ENCODE results near the gene ENOPH1.

ENOPH1 gene

GRCh38 chr4:82415922-82416365 lies 14.4 kb upstream of the ENOPH1 start:
- no peak overlapping the region for H3K9ac ChIP-seq (ENCODE audit: low read length)
- no peak overlapping the region for H3K27ac ChIP-seq (ENCODE audit: low read depth, low read length)

GRCh38 chr4:82419451-82419850 lies 10.9 kb upstream of the ENOPH1 start:
- Histone ChIP-seq H3K27me3 (ENCODE audit: low read length) (no peaks in the 10 kb centered on the region), H2AFZ (ENCODE audit: low read depth, low read length, severe bottlenecking) (no peak overlapping the region), H3K36me3 (ENCODE audit: low read length) (peaks cover 7% of the 10 kb centered on the region; the same call in 1 of the 2 replicates), H4K20me1 (ENCODE audit: low read depth, low read length) (0 out of 2 replicates have a peak, but pooled peaks cover 5% of the 10 kb centered on the region), H3K4me3 (ENCODE audit: insufficient read depth, low read length, poor library complexity, severe bottlenecking) (no peak overlapping the region), H3K4me2 (ENCODE audit: low read depth, low read length, poor library complexity, severe bottlenecking) (no peak overlapping the region), H3K9me3 (ENCODE audit: insufficient read depth, low read length) (no peaks in the 10 kb centered on the region), H3K9me2 (replicated peaks; ENCODE audit: insufficient read depth, low read length) (no peaks in the 10 kb centered on the region), H3F3A (ENCODE audit: insufficient read depth) (peaks cover 32% of the 10 kb centered on the region), H3K27ac (ENCODE audit: low read depth, low read length) (no peak overlapping the region), H3K79me2 (ENCODE audit: insufficient read depth, low read length) (no peaks in the 10 kb centered on the region), H3K9ac (ENCODE audit: low read length) (no peak overlapping the region)
- TF ChIP-seq CTCF (IDR thresholded peaks at IDR 0.05; ENCODE audit: insufficient read depth, low read length, poor library complexity, severe bottlenecking) (no peak), EZH2phosphoT487 (conservative IDR thresholded peaks at IDR 0.05; ENCODE audit: low read length) (no peak)

More at GRCh38 chr4:82415922-82416365, 14.4 kb upstream of the ENOPH1 start:
- TF ChIP-seq CTCF (IDR thresholded peaks at IDR 0.05; ENCODE audit: insufficient read depth, low read length, poor library complexity, severe bottlenecking) (no peak), EZH2phosphoT487 (conservative IDR thresholded peaks at IDR 0.05; ENCODE audit: low read length) (no peak)
- Histone ChIP-seq H3K36me3 (ENCODE audit: low read length) (no peaks in the 10 kb centered on the region), H3K27me3 (ENCODE audit: low read length) (no peaks in the 10 kb centered on the region), H3F3A (ENCODE audit: insufficient read depth) (no peaks in the 10 kb centered on the region), H3K9me2 (replicated peaks; ENCODE audit: insufficient read depth, low read length) (no peaks in the 10 kb centered on the region), H2AFZ (ENCODE audit: low read depth, low read length, severe bottlenecking) (no peak overlapping the region), H3K79me2 (ENCODE audit: insufficient read depth, low read length) (no peaks in the 10 kb centered on the region), H3K9me3 (ENCODE audit: insufficient read depth, low read length) (no peaks in the 10 kb centered on the region), H3K4me3 (ENCODE audit: insufficient read depth, low read length, poor library complexity, severe bottlenecking) (no peak overlapping the region), H3K4me2 (ENCODE audit: low read depth, low read length, poor library complexity, severe bottlenecking) (no peak overlapping the region), H4K20me1 (ENCODE audit: low read depth, low read length) (no peaks in the 10 kb centered on the region)

DNA sequence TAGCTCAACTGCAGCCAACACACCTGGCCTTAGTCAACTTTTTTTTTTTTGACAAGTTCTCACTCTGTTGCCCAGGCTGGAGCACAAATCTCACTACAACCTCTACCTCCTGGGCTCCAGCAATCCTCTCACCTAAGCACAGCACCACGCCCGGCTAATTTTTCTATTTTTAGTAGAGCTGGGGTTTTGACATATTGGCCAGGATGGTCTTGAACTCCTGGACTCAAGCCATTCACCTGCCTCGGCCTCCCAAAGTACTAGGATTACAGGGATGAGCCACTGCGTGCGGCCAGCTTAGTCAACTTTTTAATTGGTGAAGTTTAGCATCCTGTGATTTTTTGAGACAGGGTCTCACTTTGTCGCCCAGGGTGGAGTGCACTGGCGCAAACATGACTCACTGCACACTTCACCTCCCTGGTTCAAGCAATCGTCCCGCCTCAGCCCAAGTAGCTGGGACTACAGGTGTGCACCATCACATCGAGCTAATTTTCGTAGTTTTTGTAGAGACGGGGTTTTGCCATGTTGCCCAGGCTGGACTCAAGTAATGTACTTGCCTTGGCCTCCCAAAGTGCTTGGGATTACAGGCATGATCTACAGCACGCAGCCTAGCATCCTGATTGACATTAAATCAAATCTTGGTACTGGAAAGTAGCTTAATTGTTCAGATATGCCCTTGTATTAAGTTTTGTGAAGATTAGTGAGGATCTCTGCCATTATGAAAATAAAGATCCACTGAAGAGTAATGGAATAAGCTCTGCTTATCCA lies 8.4 kb upstream of the ENOPH1 start:
- no peaks in the 10 kb centered on the region for H3K9me3 ChIP-seq (ENCODE audit: insufficient read depth, low read length)
- peaks cover 28% of the 10 kb centered on the region for H3K36me3 ChIP-seq (ENCODE audit: low read length)
- no peaks in the 10 kb centered on the region for H3K27me3 ChIP-seq (ENCODE audit: low read length)
- H2AFZ ChIP-seq (ENCODE audit: low read depth, low read length, severe bottlenecking): no peak overlapping the region
- H3K9me2 ChIP-seq (replicated peaks; ENCODE audit: insufficient read depth, low read length): no peaks in the 10 kb centered on the region
- peaks cover 55% of the 10 kb centered on the region for H3F3A ChIP-seq (ENCODE audit: insufficient read depth)
- H3K9ac ChIP-seq (ENCODE audit: low read length): no peak overlapping the region
- peaks cover 9% of the 10 kb centered on the region for H3K79me2 ChIP-seq (ENCODE audit: insufficient read depth, low read length)
- peaks cover 27% of the 10 kb centered on the region for H4K20me1 ChIP-seq (ENCODE audit: low read depth, low read length)
- H3K27ac ChIP-seq (ENCODE audit: low read depth, low read length): no peak overlapping the region
- TF ChIP-seq EZH2phosphoT487 (conservative IDR thresholded peaks at IDR 0.05; ENCODE audit: low read length) (no peak), CTCF (IDR thresholded peaks at IDR 0.05; ENCODE audit: insufficient read depth, low read length, poor library complexity, severe bottlenecking) (no peak)
- no peak overlapping the region for H3K4me2 ChIP-seq (ENCODE audit: low read depth, low read length, poor library complexity, severe bottlenecking)
- no peak overlapping the region for H3K4me3 ChIP-seq (ENCODE audit: insufficient read depth, low read length, poor library complexity, severe bottlenecking)

Data from SU-DHL-6 (cell line).